Liver (tissue), 9 donors: ENCODE results near the gene ANKS1A. TPM values are rescaled to one million over a fixed set of nuclear protein-coding genes. Genes with fewer than 3 reads are reported as not detected.

Source experiments
- DNase-seq: peaks from one replicate; pipeline ENCODE4 v3.0.0-alpha.2; 2017; ENCODE audit warnings: low spot score
- H3K27ac ChIP-seq, 2 donors: one replicate each; pipeline ENCODE4 v1.7.0; 2013; ENCODE audit warnings: inconsistent platforms in 2 of 2, low read length in 2 of 2, control low read depth in 1 of 2, low read depth in 1 of 2, mild to moderate bottlenecking in 1 of 2
- H3K27me3 ChIP-seq, 4 donors: one replicate each; pipeline versions ENCODE4 v1.6.1 to v1.7.0; 2013; ENCODE audit warnings: low read length in 3 of 4, inconsistent platforms in 1 of 4, mild to moderate bottlenecking in 1 of 4, moderate library complexity in 1 of 4; ENCODE audit not compliant: control insufficient read depth in 4 of 4, insufficient read depth in 4 of 4
- H3K36me3 ChIP-seq, 4 donors: one replicate each; pipeline versions ENCODE4 v1.6.1 to v1.7.0; 2013; ENCODE audit warnings: low read length in 3 of 4, mild to moderate bottlenecking in 3 of 4, low read depth in 1 of 4, moderate library complexity in 1 of 4; ENCODE audit not compliant: control insufficient read depth in 4 of 4, insufficient read depth in 3 of 4
- H3K4me1 ChIP-seq, 4 donors: one replicate each; pipeline versions ENCODE4 v1.6.1 to v1.7.0; 2013; ENCODE audit warnings: low read length in 3 of 4, mild to moderate bottlenecking in 3 of 4, moderate library complexity in 1 of 4; ENCODE audit not compliant: control insufficient read depth in 4 of 4, insufficient read depth in 4 of 4
- H3K4me3 ChIP-seq, 3 donors: one replicate each; pipeline versions ENCODE4 v1.6.1 to v1.7.0; 2013; ENCODE audit warnings: low read length in 3 of 3, control low read depth in 1 of 3, low read depth in 1 of 3, mild to moderate bottlenecking in 1 of 3
- H3K9ac ChIP-seq, 2 donors: one replicate each; pipeline ENCODE4 v1.7.0; 2013; ENCODE audit warnings: low read length in 2 of 2, mild to moderate bottlenecking in 2 of 2, moderate library complexity in 2 of 2, control low read depth in 1 of 2, low read depth in 1 of 2
- H3K9me3 ChIP-seq, 4 donors: one replicate each; pipeline versions ENCODE4 v1.6.1 to v1.7.0; 2013; ENCODE audit warnings: low read length in 3 of 4; ENCODE audit not compliant: control insufficient read depth in 4 of 4
- EGR1 ChIP-seq, 2 donors: IDR thresholded peaks; 2 replicates each; pipeline ENCODE4 v1.6.1; 2016 to 2018; ENCODE audit warnings: antibody characterized with exemption in 2 of 2, low read depth in 2 of 2
- FOXA1 ChIP-seq: IDR thresholded peaks from 2 replicates; pipeline ENCODE4 v1.6.1; 2016; ENCODE audit warnings: antibody characterized with exemption
- FOXA2 ChIP-seq: IDR thresholded peaks from 2 replicates; pipeline ENCODE4 v1.6.1; 2016; ENCODE audit warnings: antibody characterized with exemption
- HNF4G ChIP-seq: IDR thresholded peaks from 2 replicates; pipeline ENCODE4 v1.6.1; 2016; ENCODE audit warnings: antibody characterized with exemption
- JUND ChIP-seq, 2 donors: IDR thresholded peaks; 2 replicates each; pipeline ENCODE4 v1.6.1; 2016; ENCODE audit warnings: antibody characterized with exemption in 2 of 2
- NR2F2 ChIP-seq: IDR thresholded peaks from 2 replicates; pipeline ENCODE4 v1.6.1; 2016; ENCODE audit warnings: antibody characterized with exemption
- RAD21 ChIP-seq, 2 donors: IDR thresholded peaks; 2 replicates each; pipeline ENCODE4 v1.6.1; 2016; ENCODE audit warnings: antibody characterized with exemption in 2 of 2, mild to moderate bottlenecking in 2 of 2
- TAF1 ChIP-seq: conservative IDR thresholded peaks from 2 replicates; pipeline ENCODE4 v1.6.1; 2016; ENCODE audit warnings: antibody characterized with exemption, mild to moderate bottlenecking
- YY1 ChIP-seq: IDR thresholded peaks from 2 replicates; pipeline ENCODE4 v1.6.1; 2016; ENCODE audit warnings: antibody characterized with exemption, mild to moderate bottlenecking
- WGBS: extraction: QIAGEN DNeasy Blood & Tissue Kit; methylation state at CpG from one replicate; pipeline ENCODE4 v1.1.7; 2013; 5-methylcytosine and 5-hydroxymethylcytosine counted together
- polyA plus RNA-seq, 2 donors: library from polyadenylated mRNA; stranded (reverse) in 1 of 2; unstranded in 1 of 2; fragments of 200-250 nt in 1 of 2; fragments of >200 nt in 1 of 2; fragmentation: Nextera tagmentation in 1 of 2; extraction: Ambion mirVana in 1 of 2; gene quantifications; one replicate each; pipeline versions ENCODE4 v1.2.1 to v1.2.3, GENCODE V29; 2013 to 2015
- total RNA-seq, 2 donors: library from RNA; depleted of rRNA; stranded (reverse); fragments of >200 nt; gene quantifications; one replicate each; pipeline ENCODE4 v1.2.3, GENCODE V29; 2014
- TF ChIP-seq, protein P1 (sequence below): fragments of 150-350 bp; IDR thresholded peaks from 2 replicates; pipeline ENCODE4 v1.5.1; 2017; ENCODE audit warnings: improper control_type of control experiment, low read depth, low read length; ENCODE audit not compliant: missing input control
- TF ChIP-seq, protein P2 (sequence below): IDR thresholded peaks from 2 replicates; pipeline ENCODE4 v1.6.1; 2016; ENCODE audit warnings: antibody characterized with exemption
- TF ChIP-seq, protein P3 (sequence below): IDR thresholded peaks from 2 replicates; pipeline ENCODE4 v1.6.1; 2016; ENCODE audit warnings: antibody characterized with exemption, mild to moderate bottlenecking
- TF ChIP-seq, protein P4 (sequence below): IDR thresholded peaks from 2 replicates; pipeline ENCODE4 v1.6.1; 2016; ENCODE audit warnings: antibody characterized with exemption
- TF ChIP-seq, protein P5 (sequence below): IDR thresholded peaks from 2 replicates; pipeline ENCODE4 v1.6.1; 2016; ENCODE audit warnings: antibody characterized with exemption
- donor health status: healthy.
- donor health status: healthy.
- donor health status: healthy.
- donor health status: healthy.
- donor health status: healthy.

ANKS1A gene
- total and polyA plus RNA-seq, 4 donors: 4.3 to 18.7 (median 6.7) TPM

DNA sequence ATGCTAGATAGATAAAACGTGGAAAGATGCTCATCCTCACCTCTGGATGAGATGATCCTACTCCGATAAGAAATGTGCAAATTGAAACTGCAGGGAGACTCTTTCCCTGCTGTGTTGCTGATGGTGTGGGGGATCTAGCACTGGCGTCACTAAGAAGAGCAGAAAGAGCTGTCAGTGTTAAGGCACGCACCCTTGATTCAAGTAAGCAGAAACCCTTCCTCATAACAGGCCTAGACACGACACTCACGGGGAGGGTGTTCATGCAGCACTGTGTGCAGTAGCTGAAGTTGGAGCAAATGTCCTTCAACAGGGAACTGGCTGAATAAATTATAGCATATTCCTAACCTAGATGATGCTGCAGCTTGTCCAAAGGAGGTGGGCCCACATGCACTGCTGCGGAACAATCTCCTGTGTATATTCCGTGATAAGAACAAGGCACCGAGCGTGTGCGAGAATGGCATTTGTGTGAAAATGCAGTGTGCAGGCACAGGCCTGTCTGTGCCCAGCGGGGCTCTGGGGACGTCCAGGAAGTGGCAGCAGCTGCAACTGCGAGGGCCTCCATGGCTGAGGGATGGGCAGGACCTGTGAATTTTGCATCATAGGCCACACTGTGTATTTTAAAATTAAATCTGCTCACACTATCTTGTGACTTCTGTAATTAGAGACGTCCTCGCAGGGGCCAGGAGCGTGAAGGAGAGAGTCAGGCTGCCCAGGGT, 188.1 kb downstream of the ANKS1A start (continued):
- TF ChIP-seq JUND (IDR thresholded peaks at IDR 0.05): no peak
- TF ChIP-seq RAD21 (IDR thresholded peaks at IDR 0.05): no peak
- no peak for TF ChIP-seq FOXA2
- TF ChIP-seq, protein P1, sequence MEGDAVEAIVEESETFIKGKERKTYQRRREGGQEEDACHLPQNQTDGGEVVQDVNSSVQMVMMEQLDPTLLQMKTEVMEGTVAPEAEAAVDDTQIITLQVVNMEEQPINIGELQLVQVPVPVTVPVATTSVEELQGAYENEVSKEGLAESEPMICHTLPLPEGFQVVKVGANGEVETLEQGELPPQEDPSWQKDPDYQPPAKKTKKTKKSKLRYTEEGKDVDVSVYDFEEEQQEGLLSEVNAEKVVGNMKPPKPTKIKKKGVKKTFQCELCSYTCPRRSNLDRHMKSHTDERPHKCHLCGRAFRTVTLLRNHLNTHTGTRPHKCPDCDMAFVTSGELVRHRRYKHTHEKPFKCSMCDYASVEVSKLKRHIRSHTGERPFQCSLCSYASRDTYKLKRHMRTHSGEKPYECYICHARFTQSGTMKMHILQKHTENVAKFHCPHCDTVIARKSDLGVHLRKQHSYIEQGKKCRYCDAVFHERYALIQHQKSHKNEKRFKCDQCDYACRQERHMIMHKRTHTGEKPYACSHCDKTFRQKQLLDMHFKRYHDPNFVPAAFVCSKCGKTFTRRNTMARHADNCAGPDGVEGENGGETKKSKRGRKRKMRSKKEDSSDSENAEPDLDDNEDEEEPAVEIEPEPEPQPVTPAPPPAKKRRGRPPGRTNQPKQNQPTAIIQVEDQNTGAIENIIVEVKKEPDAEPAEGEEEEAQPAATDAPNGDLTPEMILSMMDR: no peak

DNA sequence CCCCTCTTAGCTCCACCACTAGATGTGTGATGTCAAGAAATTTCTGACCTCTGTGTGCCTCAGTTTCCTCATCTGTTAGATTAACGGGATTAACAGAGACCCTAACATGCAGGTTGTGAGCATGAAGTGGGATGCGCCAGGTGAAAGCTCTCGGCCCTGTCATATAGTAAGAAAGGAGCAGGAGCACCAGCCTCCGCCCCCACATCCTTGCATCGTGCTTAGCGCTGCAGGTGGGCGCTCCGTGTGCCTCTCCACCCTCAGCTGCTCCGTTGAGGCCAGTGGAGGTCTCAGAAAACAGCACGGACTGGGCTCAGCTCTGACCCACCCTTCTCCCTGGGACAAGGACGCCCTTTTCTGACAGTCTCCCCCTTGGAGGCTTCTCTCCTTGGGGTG, 188.7 kb downstream of the ANKS1A start:
- Histone ChIP-seq H3K36me3 (peaks cover 7 to 40% (median 19%) of the 10 kb centered on the region in 4 donors), H3K4me1 (peaks cover 0 to 4% (median 0%) of the 10 kb centered on the region in 4 donors), H3K9ac (no peak overlapping the region), H3K27me3 (no peaks in the 10 kb centered on the region), H3K27ac (no peak overlapping the region), H3K4me3 (no peak overlapping the region), H3K9me3 (no peaks in the 10 kb centered on the region)
- WGBS: 87% methylated on average over 11 of the region's 11 CpGs
- no peak for TF ChIP-seq EGR1 (IDR thresholded peaks at IDR 0.05; ENCODE audit: low read depth in 2 of 2)
- TF ChIP-seq, protein P2, sequence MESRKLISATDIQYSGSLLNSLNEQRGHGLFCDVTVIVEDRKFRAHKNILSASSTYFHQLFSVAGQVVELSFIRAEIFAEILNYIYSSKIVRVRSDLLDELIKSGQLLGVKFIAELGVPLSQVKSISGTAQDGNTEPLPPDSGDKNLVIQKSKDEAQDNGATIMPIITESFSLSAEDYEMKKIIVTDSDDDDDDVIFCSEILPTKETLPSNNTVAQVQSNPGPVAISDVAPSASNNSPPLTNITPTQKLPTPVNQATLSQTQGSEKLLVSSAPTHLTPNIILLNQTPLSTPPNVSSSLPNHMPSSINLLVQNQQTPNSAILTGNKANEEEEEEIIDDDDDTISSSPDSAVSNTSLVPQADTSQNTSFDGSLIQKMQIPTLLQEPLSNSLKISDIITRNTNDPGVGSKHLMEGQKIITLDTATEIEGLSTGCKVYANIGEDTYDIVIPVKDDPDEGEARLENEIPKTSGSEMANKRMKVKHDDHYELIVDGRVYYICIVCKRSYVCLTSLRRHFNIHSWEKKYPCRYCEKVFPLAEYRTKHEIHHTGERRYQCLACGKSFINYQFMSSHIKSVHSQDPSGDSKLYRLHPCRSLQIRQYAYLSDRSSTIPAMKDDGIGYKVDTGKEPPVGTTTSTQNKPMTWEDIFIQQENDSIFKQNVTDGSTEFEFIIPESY: no peak
- TF ChIP-seq TAF1: no peak
- TF ChIP-seq, protein P1: no peak
- no peak for TF ChIP-seq FOXA2
- no peak for TF ChIP-seq YY1
- DNase-seq: no peak

DNA sequence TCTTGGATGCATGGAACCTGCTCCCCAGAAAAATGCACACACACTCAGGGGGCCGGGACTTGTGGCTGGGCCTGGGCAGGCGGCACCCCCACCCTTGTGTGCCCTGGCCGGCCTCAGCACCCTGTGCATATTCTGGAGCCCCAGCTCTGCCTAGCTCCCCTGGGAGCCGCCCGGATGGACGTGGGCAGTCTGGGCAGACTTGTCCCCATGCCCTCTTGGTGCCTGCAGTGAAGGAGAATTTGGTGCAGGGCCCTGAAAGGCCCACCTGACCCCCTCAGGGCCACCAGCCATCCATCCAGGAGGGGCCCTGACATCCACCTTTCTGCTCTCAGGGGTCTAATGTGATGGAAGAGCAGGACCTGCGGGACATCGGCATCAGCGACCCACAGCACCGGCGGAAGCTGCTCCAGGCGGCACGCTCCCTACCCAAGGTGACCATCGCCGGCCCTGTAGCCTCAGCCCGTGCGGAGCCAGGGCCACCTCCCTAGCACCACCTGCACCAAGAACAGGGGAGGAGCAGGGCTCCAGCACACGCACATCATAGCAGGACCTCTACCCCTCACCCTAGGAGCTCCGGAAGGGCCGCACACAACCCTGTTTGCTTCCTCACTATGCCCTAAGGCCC, 189.3 kb downstream of the ANKS1A start:
- Histone ChIP-seq H3K4me3 (no peak overlapping the region), H3K4me1 (peaks cover 0 to 4% (median 0%) of the 10 kb centered on the region in 4 donors), H3K27me3 (no peaks in the 10 kb centered on the region), H3K36me3 (peaks cover 8 to 38% (median 22%) of the 10 kb centered on the region in 4 donors), H3K9me3 (no peaks in the 10 kb centered on the region), H3K9ac (no peak overlapping the region), H3K27ac (no peak overlapping the region)
- no peak for DNase-seq
- WGBS: 95% methylated on average over 20 of the region's 20 CpGs
- TF ChIP-seq HNF4G (no peak), EGR1 (IDR thresholded peaks at IDR 0.05; ENCODE audit: low read depth in 2 of 2) (no peak), RAD21 (IDR thresholded peaks at IDR 0.05) (no peak), YY1 (no peak), FOXA1 (no peak), NR2F2 (no peak)
- TF ChIP-seq, protein P3, sequence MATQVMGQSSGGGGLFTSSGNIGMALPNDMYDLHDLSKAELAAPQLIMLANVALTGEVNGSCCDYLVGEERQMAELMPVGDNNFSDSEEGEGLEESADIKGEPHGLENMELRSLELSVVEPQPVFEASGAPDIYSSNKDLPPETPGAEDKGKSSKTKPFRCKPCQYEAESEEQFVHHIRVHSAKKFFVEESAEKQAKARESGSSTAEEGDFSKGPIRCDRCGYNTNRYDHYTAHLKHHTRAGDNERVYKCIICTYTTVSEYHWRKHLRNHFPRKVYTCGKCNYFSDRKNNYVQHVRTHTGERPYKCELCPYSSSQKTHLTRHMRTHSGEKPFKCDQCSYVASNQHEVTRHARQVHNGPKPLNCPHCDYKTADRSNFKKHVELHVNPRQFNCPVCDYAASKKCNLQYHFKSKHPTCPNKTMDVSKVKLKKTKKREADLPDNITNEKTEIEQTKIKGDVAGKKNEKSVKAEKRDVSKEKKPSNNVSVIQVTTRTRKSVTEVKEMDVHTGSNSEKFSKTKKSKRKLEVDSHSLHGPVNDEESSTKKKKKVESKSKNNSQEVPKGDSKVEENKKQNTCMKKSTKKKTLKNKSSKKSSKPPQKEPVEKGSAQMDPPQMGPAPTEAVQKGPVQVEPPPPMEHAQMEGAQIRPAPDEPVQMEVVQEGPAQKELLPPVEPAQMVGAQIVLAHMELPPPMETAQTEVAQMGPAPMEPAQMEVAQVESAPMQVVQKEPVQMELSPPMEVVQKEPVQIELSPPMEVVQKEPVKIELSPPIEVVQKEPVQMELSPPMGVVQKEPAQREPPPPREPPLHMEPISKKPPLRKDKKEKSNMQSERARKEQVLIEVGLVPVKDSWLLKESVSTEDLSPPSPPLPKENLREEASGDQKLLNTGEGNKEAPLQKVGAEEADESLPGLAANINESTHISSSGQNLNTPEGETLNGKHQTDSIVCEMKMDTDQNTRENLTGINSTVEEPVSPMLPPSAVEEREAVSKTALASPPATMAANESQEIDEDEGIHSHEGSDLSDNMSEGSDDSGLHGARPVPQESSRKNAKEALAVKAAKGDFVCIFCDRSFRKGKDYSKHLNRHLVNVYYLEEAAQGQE: no peak
- TF ChIP-seq, protein P4, sequence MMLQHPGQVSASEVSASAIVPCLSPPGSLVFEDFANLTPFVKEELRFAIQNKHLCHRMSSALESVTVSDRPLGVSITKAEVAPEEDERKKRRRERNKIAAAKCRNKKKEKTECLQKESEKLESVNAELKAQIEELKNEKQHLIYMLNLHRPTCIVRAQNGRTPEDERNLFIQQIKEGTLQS: no peak
- TF ChIP-seq, protein P1: no peak
- TF ChIP-seq, protein P5, sequence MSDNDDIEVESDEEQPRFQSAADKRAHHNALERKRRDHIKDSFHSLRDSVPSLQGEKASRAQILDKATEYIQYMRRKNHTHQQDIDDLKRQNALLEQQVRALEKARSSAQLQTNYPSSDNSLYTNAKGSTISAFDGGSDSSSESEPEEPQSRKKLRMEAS: no peak
